Subcutaneous adipose tissue (tissue), 4 donors: ENCODE measurements around the gene RAD51D. TPM values are rescaled to one million over a fixed set of nuclear protein-coding genes. Genes with fewer than 3 reads are reported as not detected.

ENCODE experiments used
- total RNA-seq, 4 donors: library from RNA; depleted of rRNA; stranded (reverse); fragments of >200 nt; gene quantifications; one replicate each; pipeline ENCODE4 v1.1.0, GENCODE V29; 2016
- TF ChIP-seq, protein P1 (sequence below): fragments of 450-650 bp; IDR thresholded peaks from one replicate; pipeline ENCODE4 v1.5.1; 2016; ENCODE audit warnings: low read depth, mild to moderate bottlenecking, control low read depth, antibody characterized with exemption, moderate library complexity

The RAD51D gene
- total RNA-seq, 4 donors from 2014 or later, result 2.6 to 16.2 (median 7.8) TPM

DNA sequence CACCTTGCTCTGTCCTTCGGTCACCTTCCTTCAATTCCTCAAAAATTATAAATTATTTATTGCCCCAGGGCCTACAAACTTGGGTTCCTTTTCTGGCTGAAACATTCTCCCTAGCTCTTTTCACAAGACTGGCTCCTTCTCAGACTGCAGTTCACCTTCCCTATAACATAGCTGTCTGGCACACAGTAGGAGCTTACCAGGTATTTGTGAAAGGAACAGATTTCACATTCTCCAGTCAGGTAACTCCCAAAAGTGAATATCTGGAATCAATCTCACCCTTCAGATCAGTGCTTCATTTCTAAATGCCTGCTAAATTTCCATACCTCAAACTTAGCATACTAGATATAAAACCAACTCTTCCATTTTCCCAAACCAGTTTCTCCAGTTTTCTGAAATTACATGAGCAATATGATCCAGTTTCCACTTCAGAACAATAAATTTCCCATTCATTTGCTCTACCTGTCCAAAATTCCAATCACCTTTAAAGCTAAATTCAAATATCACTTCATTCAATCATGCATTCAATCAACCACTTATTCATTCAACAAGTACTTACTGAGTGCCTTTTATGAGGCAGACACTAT is 62.2 kb downstream of the RAD51D start:
- TF ChIP-seq, protein P1, sequence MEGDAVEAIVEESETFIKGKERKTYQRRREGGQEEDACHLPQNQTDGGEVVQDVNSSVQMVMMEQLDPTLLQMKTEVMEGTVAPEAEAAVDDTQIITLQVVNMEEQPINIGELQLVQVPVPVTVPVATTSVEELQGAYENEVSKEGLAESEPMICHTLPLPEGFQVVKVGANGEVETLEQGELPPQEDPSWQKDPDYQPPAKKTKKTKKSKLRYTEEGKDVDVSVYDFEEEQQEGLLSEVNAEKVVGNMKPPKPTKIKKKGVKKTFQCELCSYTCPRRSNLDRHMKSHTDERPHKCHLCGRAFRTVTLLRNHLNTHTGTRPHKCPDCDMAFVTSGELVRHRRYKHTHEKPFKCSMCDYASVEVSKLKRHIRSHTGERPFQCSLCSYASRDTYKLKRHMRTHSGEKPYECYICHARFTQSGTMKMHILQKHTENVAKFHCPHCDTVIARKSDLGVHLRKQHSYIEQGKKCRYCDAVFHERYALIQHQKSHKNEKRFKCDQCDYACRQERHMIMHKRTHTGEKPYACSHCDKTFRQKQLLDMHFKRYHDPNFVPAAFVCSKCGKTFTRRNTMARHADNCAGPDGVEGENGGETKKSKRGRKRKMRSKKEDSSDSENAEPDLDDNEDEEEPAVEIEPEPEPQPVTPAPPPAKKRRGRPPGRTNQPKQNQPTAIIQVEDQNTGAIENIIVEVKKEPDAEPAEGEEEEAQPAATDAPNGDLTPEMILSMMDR, result no peak

DNA sequence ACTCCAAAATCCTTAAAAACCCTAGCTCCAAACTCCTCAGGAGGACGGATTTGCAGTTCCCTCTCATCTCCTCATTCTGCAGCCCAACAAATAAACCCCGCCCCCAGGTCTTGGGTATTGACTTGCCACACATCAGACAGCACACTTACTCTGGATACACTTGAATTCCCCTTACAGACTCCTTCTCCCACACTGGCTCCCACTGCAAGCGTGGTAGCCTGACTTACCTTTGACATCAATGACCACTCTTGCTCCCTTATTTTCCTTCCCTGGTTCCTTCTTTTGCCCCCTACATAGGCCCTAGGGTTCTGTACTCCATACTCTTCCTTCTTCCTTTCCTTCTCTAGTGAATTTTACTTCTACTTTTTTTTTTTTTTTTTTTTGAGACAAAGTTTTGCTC is 63.6 kb downstream of the RAD51D start:
- TF ChIP-seq, protein P1, result no peak

DNA sequence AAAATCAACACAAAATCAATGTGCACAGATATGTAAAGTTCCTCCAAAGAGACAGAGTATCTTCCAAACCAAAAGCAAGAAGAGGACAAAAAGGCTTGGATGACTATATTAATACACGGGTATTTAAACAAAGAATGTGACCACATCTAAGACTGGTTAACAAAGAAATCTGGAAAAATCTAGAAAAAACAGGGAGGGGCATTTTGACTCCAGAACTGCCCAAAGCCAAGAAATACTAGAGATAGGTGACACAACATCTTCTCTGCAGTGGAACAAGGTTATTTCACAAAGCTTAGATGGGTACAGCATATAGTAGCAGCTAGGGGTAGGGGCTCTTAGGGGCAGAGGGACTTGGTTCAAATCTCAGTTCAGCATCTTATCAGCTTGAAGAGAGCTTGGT is 66.5 kb downstream of the RAD51D start:
- TF ChIP-seq, protein P1, result no peak

DNA sequence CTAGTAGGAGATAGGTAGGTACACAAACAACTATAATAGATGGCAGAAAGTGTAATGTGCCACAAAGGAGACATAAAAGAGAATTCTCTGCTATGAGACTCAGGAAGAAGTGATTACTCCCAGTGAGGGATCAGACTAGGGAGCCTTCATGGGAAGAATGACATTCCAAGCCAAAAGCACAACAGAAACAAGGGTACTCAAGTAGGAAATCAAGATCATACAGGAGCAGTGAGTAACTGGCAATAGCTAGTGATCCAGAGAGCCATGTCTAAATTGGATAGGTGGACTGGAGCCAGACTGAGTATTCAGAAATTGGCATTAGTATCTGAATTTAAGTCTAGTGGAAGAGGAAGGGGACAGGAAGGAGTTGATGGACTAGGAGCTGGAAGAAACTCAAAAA is 66.9 kb downstream of the RAD51D start:
- TF ChIP-seq, protein P1, result no peak

DNA sequence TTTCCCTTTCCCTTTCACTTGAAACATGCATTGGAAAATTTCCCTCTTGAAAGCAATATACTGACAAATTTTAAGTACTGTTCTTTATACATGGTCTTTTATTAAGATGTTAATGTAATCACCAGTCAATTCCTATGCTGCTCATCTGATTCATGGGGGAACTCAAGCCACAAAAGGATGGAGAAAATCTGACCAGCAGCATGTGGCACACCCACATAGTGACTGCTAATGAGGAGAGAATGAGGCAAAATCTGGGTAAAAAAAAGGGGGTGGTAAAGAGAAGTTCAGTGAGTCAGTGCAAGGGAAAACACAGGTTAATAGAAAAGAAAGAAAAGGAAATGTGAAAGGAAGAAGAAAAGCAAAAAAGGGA is 67.4 kb downstream of the RAD51D start:
- TF ChIP-seq, protein P1, result no peak

DNA sequence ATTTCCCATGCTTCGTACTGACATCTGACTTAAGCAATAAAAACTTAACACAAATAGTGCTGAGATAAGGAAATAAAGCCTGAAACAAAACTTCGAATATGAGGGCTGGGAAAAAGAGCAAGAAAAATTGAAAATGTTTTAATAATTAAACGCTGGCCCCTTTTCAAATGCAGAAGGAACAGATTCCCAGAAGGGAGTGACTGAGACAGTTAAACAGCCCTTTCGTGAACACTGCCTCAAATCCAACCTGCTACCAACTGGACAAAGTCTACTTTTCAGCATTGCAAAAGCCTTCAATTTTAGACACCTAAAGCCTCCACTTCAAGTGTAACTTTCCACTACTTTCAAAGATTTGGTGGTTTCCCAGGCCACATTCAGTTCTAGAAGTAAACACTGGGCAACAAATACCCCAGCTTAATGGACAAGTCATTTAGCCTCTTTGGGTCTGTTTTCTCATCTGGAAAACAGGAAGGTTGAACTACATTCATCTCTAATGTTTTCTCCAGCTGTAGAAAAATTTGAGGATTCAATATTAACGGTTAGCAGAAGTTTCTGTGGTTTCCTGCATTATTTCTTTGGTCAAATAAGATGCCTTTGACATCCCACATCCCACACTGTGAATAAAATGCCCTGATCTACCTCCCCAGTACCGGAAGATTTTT is 68.0 kb downstream of the RAD51D start:
- TF ChIP-seq, protein P1, result no peak

DNA sequence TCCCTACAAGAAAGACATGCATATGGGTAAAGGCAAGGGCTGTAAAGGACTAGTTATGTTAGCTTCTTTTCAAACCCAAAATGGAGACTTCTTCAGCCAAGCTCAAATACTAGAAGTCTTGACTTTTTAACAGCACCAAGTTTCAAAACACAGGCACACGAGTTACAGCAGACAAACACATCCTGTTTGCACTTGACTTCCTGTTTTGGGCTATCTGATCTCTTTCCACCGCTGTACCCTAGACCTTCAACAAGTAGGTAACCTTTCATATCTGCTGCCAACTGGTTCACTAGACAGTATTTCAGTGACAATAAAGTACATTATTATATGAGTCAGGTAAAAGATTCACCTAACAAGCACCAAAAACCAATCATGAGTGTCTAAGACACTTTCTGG is 68.5 kb downstream of the RAD51D start:
- TF ChIP-seq, protein P1, result no peak
